Measurements from ENCODE around the gene VAPB.

GRCh38 chr20:58469616-58470015, 80.6 kb downstream of the VAPB start:
- TF ChIP-seq CTCF (IDR thresholded peaks at IDR 0.05) = no peak
- TF ChIP-seq POLR2A (IDR thresholded peaks at IDR 0.05) = no peak
